NCI-H748 (cell line): Measurements from ENCODE around the gene PRR5.

Source experiments
- DNase-seq: peaks from one replicate; lab custom pipeline; 2025; ENCODE audit not compliant: unreplicated experiment; lab: John Stamatoyannopoulos, UW

The PRR5 gene

GRCh38 chr22:44691796-44692661, 10.0 kb upstream of the PRR5 start:
- DNase-seq = peak; percentile 33

- DNase-seq = no peak
Measured at GRCh38 chr22:44692662-44693007, 9.4 kb upstream of the PRR5 start.

- no peak for DNase-seq
Measured at GRCh38 chr22:44693145-44693544, 8.9 kb upstream of the PRR5 start.

GRCh38 chr22:44693756-44694155, 8.2 kb upstream of the PRR5 start:
- no peak for DNase-seq

- peak; percentile 73 for DNase-seq
Measured at GRCh38 chr22:44697423-44698141, 4.4 kb upstream of the PRR5 start.

- DNase-seq = no peak
Measured at GRCh38 chr22:44698531-44699421, 3.2 kb upstream of the PRR5 start.

- no peak for DNase-seq
Measured at GRCh38 chr22:44700456-44700855, 1.5 kb upstream of the PRR5 start.

- no peak for DNase-seq
Measured at GRCh38 chr22:44701187-44701790, 715 bp upstream of the PRR5 start.

GRCh38 chr22:44702479-44703198, 635 bp downstream of the PRR5 start:
- DNase-seq = peak; percentile 59

GRCh38 chr22:44703255-44703870, 1.4 kb downstream of the PRR5 start:
- no peak for DNase-seq

GRCh38 chr22:44704159-44705021, 2.4 kb downstream of the PRR5 start:
- DNase-seq = no peak

- no peak for DNase-seq
Measured at GRCh38 chr22:44705022-44705297, 3.0 kb downstream of the PRR5 start.

GRCh38 chr22:44706488-44706887, 4.5 kb downstream of the PRR5 start:
- no peak for DNase-seq

GRCh38 chr22:44707178-44707577, 5.2 kb downstream of the PRR5 start:
- DNase-seq = no peak

GRCh38 chr22:44707752-44708151, 5.7 kb downstream of the PRR5 start:
- no peak for DNase-seq

GRCh38 chr22:44709881-44710392, 7.9 kb downstream of the PRR5 start:
- no peak for DNase-seq

GRCh38 chr22:44710474-44711240, 8.7 kb downstream of the PRR5 start:
- DNase-seq = peak; percentile 56

GRCh38 chr22:44711241-44711560, 9.2 kb downstream of the PRR5 start:
- DNase-seq = no peak
